ENCODE results near the gene LFNG.
"Not testable (repeated sequence)": the region's sequence is repeated elsewhere in the genome, so short reads cannot be mapped to it uniquely, and the experiment has no call there.

- TF ChIP-seq, protein P1, sequence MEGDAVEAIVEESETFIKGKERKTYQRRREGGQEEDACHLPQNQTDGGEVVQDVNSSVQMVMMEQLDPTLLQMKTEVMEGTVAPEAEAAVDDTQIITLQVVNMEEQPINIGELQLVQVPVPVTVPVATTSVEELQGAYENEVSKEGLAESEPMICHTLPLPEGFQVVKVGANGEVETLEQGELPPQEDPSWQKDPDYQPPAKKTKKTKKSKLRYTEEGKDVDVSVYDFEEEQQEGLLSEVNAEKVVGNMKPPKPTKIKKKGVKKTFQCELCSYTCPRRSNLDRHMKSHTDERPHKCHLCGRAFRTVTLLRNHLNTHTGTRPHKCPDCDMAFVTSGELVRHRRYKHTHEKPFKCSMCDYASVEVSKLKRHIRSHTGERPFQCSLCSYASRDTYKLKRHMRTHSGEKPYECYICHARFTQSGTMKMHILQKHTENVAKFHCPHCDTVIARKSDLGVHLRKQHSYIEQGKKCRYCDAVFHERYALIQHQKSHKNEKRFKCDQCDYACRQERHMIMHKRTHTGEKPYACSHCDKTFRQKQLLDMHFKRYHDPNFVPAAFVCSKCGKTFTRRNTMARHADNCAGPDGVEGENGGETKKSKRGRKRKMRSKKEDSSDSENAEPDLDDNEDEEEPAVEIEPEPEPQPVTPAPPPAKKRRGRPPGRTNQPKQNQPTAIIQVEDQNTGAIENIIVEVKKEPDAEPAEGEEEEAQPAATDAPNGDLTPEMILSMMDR (IDR thresholded peaks at IDR 0.05): not testable (repeated sequence)
- not testable (repeated sequence) for TF ChIP-seq POLR2AphosphoS5 (IDR thresholded peaks at IDR 0.05; ENCODE audit: insufficient read depth in 1 of 2, low read depth in 1 of 2)
Observed at GRCh38 chr7:2530994-2531795, 11.6 kb downstream of the LFNG start.

All from vagina (tissue), 2 donors.